ENCODE data around the gene MVD.
A peak's percentile ranks its signal among the peaks of the same experiment; 100 is the strongest.

The MVD gene

GRCh38 chr16:88655733-88656281, 7.1 kb downstream of the MVD start:
- DNase-seq (ENCODE audit: low spot score) = no peak

- no peak for DNase-seq (ENCODE audit: low spot score)
These were observed 7.7 kb downstream of the MVD start for GRCh38 chr16:88655053-88655732.

- DNase-seq (ENCODE audit: low spot score) = no peak
These were observed 8.4 kb downstream of the MVD start for GRCh38 chr16:88654363-88655052.

- no peak for DNase-seq (ENCODE audit: low spot score)
These were observed 9.1 kb downstream of the MVD start for GRCh38 chr16:88653596-88654362.

- no peak for DNase-seq (ENCODE audit: low spot score)
These were observed 9.8 kb downstream of the MVD start for GRCh38 chr16:88653101-88653500.

- DNase-seq (ENCODE audit: low spot score) = no peak
These were observed 10.2 kb downstream of the MVD start for GRCh38 chr16:88652762-88653063.

- no peak for DNase-seq (ENCODE audit: low spot score)
These were observed 10.7 kb downstream of the MVD start for GRCh38 chr16:88651989-88652761.

GRCh38 chr16:88651276-88651988, 11.5 kb downstream of the MVD start:
- no peak for DNase-seq (ENCODE audit: low spot score)

GRCh38 chr16:88650749-88651275, 12.1 kb downstream of the MVD start, which contains the start of gene CYBA:
Gene CYBA (minus strand): TSS chr16:88651053. CDS start chr16:88651013, 40 bp downstream.
- DNase-seq (ENCODE audit: low spot score) = peak; percentile 83

- DNase-seq (ENCODE audit: low spot score) = no peak
These were observed 12.8 kb downstream of the MVD start for GRCh38 chr16:88649924-88650748.

- DNase-seq (ENCODE audit: low spot score) = no peak
These were observed 13.5 kb downstream of the MVD start for GRCh38 chr16:88649195-88649923.

- DNase-seq (ENCODE audit: low spot score) = no peak
These were observed 15.5 kb downstream of the MVD start for GRCh38 chr16:88647178-88648070.

GRCh38 chr16:88646345-88647034, 16.4 kb downstream of the MVD start:
- DNase-seq (ENCODE audit: low spot score) = no peak

GRCh38 chr16:88645941-88646340, 16.9 kb downstream of the MVD start:
- DNase-seq (ENCODE audit: low spot score) = no peak

- DNase-seq (ENCODE audit: low spot score) = no peak
These were observed 17.4 kb downstream of the MVD start for GRCh38 chr16:88645455-88645854.

- no peak for DNase-seq (ENCODE audit: low spot score)
These were observed 19.3 kb downstream of the MVD start for GRCh38 chr16:88643644-88643932.

GRCh38 chr16:88642881-88643643, 19.8 kb downstream of the MVD start:
- DNase-seq (ENCODE audit: low spot score) = no peak

Data from left forelimb (tissue), 1 donor.